Ishikawa (cell line): ENCODE data around the gene KLK12.

ENCODE experiments used
- EGR1 ChIP-seq: IDR thresholded peaks from 2 replicates; pipeline ENCODE4 v1.6.1; 2012
- EP300 ChIP-seq: IDR thresholded peaks from 2 replicates; pipeline ENCODE4 v1.6.1; 2012; ENCODE audit warnings: borderline replicate concordance
- MAX ChIP-seq: IDR thresholded peaks from 2 replicates; pipeline ENCODE4 v1.6.1; 2012
- RAD21 ChIP-seq: IDR thresholded peaks from 2 replicates; pipeline ENCODE4 v1.6.1; 2012; ENCODE audit warnings: low read depth
- REST ChIP-seq: IDR thresholded peaks from 2 replicates; pipeline ENCODE4 v1.6.1; 2012; ENCODE audit warnings: low read depth, mild to moderate bottlenecking
- TAF1 ChIP-seq: IDR thresholded peaks from 2 replicates; pipeline ENCODE4 v1.6.1; 2012; ENCODE audit warnings: low read depth, mild to moderate bottlenecking
- TCF12 ChIP-seq: IDR thresholded peaks from 2 replicates; pipeline ENCODE4 v1.6.1; 2012; ENCODE audit warnings: low read depth
- USF1 ChIP-seq: IDR thresholded peaks from 2 replicates; pipeline ENCODE4 v1.6.1; 2012
- YY1 ChIP-seq: IDR thresholded peaks from 2 replicates; pipeline ENCODE4 v1.6.1; 2012; ENCODE audit warnings: low read depth

GRCh38 chr19:50979758-50980157, 55.0 kb downstream of the KLK12 start:
- TF ChIP-seq TCF12 (no peak), TAF1 (no peak), REST (no peak), MAX (no peak), YY1 (no peak), EP300 (no peak), RAD21 (no peak), USF1 (no peak), EGR1 (no peak)
